K562 (cell line): ENCODE data around the gene F11R.
"Not testable (repeated sequence)": the region's sequence is repeated elsewhere in the genome, so short reads cannot be mapped to it uniquely, and the experiment has no call there.

Source experiments
- CEBPB ChIP-seq: fragments of 450-650 bp; IDR thresholded peaks from 2 replicates; pipeline ENCODE4 v1.6.1; 2016; ENCODE audit warnings: missing genetic modification characterization, missing compliant biosample characterization
- CTCF ChIP-seq, 3 experiments: IDR thresholded peaks in 2 of 3; conservative IDR thresholded peaks in 1 of 3; 2 replicates each; pipeline ENCODE4 v1.5.1; 2011 to 2012; ENCODE audit warnings: low read length in 3 of 3, mild to moderate bottlenecking in 3 of 3, control low read depth in 2 of 3, improper control_type of control experiment in 1 of 3, inconsistent platforms in 1 of 3, low read depth in 1 of 3, mixed read lengths in 1 of 3, moderate library complexity in 1 of 3; ENCODE audit not compliant: insufficient read depth in 2 of 3
- JUN ChIP-seq, 2 experiments: sonication (generic) in 1 of 2; formaldehyde crosslinking in 1 of 2; IDR thresholded peaks; 2 replicates each; pipeline versions ENCODE4 v1.6.1 to v1.8.0; 2012 to 2022; ENCODE audit warnings: borderline replicate concordance in 2 of 2, mild to moderate bottlenecking in 2 of 2, improper control_type of control experiment in 1 of 2, low read depth in 1 of 2, low read length in 1 of 2, missing genetic modification reagents in 1 of 2
- SMAD4 ChIP-seq: fragments of 250-450 bp; sonication (Bioruptor Pico); conservative IDR thresholded peaks from 2 replicates; pipeline ENCODE4 v1.8.0; 2021; ENCODE audit warnings: inconsistent platforms, mild to moderate bottlenecking, moderate library complexity
- YY1 ChIP-seq, 3 experiments: IDR thresholded peaks; 2 replicates each; pipeline ENCODE4 v1.6.1; 2011; ENCODE audit warnings: low read length in 2 of 3, mild to moderate bottlenecking in 2 of 3, moderate library complexity in 2 of 3, borderline replicate concordance in 1 of 3, control low read depth in 1 of 3, low read depth in 1 of 3; ENCODE audit not compliant: insufficient read depth in 3 of 3, insufficient replicate concordance in 2 of 3, control insufficient read depth in 1 of 3, insufficient read length in 1 of 3; ENCODE audit errors: extremely low read depth in 1 of 3

DNA sequence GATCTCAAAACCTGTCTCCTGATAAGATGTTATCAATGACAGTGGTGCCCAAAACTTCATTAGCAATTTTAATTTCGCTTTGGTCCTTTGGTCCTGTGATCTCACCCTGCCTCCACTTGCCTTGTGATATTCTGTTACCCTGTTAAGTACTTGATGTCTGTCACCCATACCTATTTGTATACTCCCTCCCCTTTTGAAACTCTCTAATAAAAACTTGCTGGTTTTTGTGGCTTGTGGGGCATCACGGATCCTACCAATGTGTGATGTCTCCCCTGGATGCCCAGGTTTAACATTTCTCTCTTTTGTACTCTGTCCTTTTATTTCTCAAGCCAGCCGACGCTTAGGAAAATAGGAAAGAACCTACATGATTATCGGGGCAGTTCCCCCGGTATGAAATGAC is 43.0 kb upstream of the F11R start:
- TF ChIP-seq SMAD4 (CRISPR knock-in tag); CEBPB (tag); CTCF (IDR thresholded peaks at IDR 0.05 in 2 of 3, conservative IDR thresholded peaks at IDR 0.05 in 1 of 3; ENCODE audit: insufficient read depth in 2 of 3, low read depth in 1 of 3, low read length in 3 of 3); JUN (IDR thresholded peaks at IDR 0.05; ENCODE audit: borderline replicate concordance, low read depth, low read length); JUN (CRISPR knock-in tag; IDR thresholded peaks at IDR 0.05; ENCODE audit: borderline replicate concordance); YY1 (IDR thresholded peaks at IDR 0.05; ENCODE audit: borderline replicate concordance in 1 of 3, control insufficient read depth in 1 of 3, extremely low read depth in 1 of 3, insufficient read depth in 3 of 3, insufficient read length in 1 of 3, insufficient replicate concordance in 2 of 3, low read depth in 1 of 3, low read length in 2 of 3): not testable (repeated sequence)
